Upper lobe of right lung (tissue), 1 donor: ENCODE data around the gene MTFMT. TPM values are rescaled to one million over a fixed set of nuclear protein-coding genes. Genes with fewer than 3 reads are reported as not detected.
A peak's percentile ranks its signal among the peaks of the same experiment; 100 is the strongest.
"Not testable (repeated sequence)": the region's sequence is repeated elsewhere in the genome, so short reads cannot be mapped to it uniquely, and the experiment has no call there.

Experiments used
- ATAC-seq: fragments of 200-7000 bp; cut with Tn5 transposase; one replicate; pipeline ENCODE4 v1.9.1; 2020; ENCODE audit warnings: mild to moderate bottlenecking, moderate library complexity
- DNase-seq: peaks from one replicate; pipeline ENCODE4 v3.0.0-alpha.2; 2020
- H3K27ac ChIP-seq: fragments of 200-600 bp; one replicate; pipeline ENCODE4 v1.8.0; 2022
- H3K27me3 ChIP-seq: fragments of 200-600 bp; one replicate; pipeline ENCODE4 v1.8.0; 2022; ENCODE audit warnings: mild to moderate bottlenecking
- H3K36me3 ChIP-seq: fragments of 200-600 bp; one replicate; pipeline ENCODE4 v1.8.0; 2022
- H3K4me1 ChIP-seq: fragments of 200-600 bp; one replicate; pipeline ENCODE4 v1.8.0; 2022
- H3K4me3 ChIP-seq: fragments of 200-600 bp; one replicate; pipeline ENCODE4 v1.8.0; 2022; ENCODE audit warnings: mild to moderate bottlenecking
- H3K9me3 ChIP-seq: fragments of 200-600 bp; one replicate; pipeline ENCODE4 v1.8.0; 2022
- CTCF ChIP-seq: fragments of 200-600 bp; IDR thresholded peaks from one replicate; pipeline ENCODE4 v1.8.0; 2022; ENCODE audit warnings: antibody characterized with exemption
- intact Hi-C: fragments of 100-400 bp; cut with DNase I; formaldehyde crosslinking; loops from one replicate; pipeline ENCODE4 v1.11.0; 2022
- long read RNA-seq: library from polyadenylated mRNA; unstranded; transcript quantifications from one replicate; pipeline ENCODE4 v2.0.0, GENCODE V29; 2021
- total RNA-seq: library from RNA; stranded (reverse); fragmentation: NEBNext Ultra II Directional; extraction: Animal tissue kit (Norgen Biotek cat#: 25700); gene quantifications from one replicate; pipeline ENCODE4 v1.2.1, GENCODE V29; 2021
- donor health status: DM: no; HTN: yes; CAD: no; lungs with severe emphysema.

Gene MTFMT
- total RNA-seq, result 13.7 TPM
- long read RNA-seq, transcript MTFMT-201 (9 exons, 2,734 nt), result major isoform, 14 of 20 reads
- long read RNA-seq, partial matches to known transcripts, result 1 of 20 reads
- long read RNA-seq, other reads (novel, unspliced or antisense), result 4 of 20 reads

GRCh38 chr15:65028921-65029735 is at the start of gene MTFMT:
TSS of gene MTFMT (minus strand) at chr15:65029639. CDS start at chr15:65029613, 26 bp downstream.
- Histone ChIP-seq H3K4me3 (peak within 1 kb of the TSS; percentile 99), H3K27ac (peak within 1 kb of the TSS; percentile 82), H3K36me3 (peaks cover 25% of the 10 kb centered on the region), H3K27me3 (no peaks in the 10 kb centered on the region), H3K4me1 (peaks cover 18% of the 10 kb centered on the region), H3K9me3 (no peaks in the 10 kb centered on the region)
- DNase-seq (peak; percentile 97), ATAC-seq (peak; percentile 96)
- TF ChIP-seq CTCF, result no peak
- intact Hi-C loops, result no loop called here

GRCh38 chr15:65077981-65078352 is 48.5 kb upstream of the MTFMT start:
- no peak overlapping the region for H3K4me3 ChIP-seq
- no peaks in the 10 kb centered on the region for H3K36me3 ChIP-seq
- peak; percentile 48 for TF ChIP-seq CTCF
- peaks cover 24% of the 10 kb centered on the region for H3K4me1 ChIP-seq
- H3K9me3 ChIP-seq, result no peaks in the 10 kb centered on the region
- no peaks in the 10 kb centered on the region for H3K27me3 ChIP-seq
- ATAC-seq (peak; percentile 77), DNase-seq (peak; percentile 86)
- intact Hi-C loops, result no loop called here
- no peak overlapping the region for H3K27ac ChIP-seq

DNA sequence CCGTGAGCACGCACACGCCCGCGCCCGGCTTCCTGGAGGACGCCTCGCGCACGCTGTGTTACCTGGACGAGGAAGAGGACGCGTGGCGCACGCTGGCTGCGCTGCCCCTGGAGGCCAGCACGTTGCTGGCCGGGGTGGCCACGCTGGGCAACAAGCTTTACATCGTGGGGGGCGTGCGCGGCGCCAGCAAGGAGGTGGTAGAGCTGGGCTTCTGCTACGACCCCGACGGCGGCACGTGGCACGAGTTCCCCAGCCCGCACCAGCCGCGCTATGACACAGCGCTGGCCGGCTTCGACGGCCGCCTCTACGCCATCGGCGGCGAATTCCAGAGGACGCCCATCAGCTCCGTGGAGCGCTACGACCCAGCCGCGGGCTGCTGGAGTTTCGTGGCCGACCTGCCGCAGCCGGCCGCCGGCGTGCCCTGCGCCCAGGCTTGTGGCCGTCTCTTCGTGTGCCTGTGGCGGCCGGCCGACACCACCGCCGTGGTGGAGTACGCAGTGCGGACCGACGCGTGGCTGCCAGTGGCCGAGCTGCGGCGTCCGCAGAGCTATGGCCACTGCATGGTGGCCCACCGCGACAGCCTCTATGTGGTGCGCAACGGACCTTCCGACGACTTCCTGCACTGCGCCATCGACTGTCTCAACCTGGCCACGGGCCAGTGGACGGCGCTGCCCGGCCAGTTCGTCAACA is 48.0 kb upstream of the MTFMT start:
- Histone ChIP-seq H3K27ac (no peak overlapping the region), H3K9me3 (no peaks in the 10 kb centered on the region), H3K4me3 (no peak overlapping the region), H3K4me1 (peaks cover 19% of the 10 kb centered on the region), H3K36me3 (no peaks in the 10 kb centered on the region), H3K27me3 (no peaks in the 10 kb centered on the region)
- ATAC-seq (no peak), DNase-seq (no peak)
- intact Hi-C loops, result no loop called here
- TF ChIP-seq CTCF, result no peak

GRCh38 chr15:65076486-65077290 is 47.2 kb upstream of the MTFMT start, which contains the start of gene KBTBD13:
TSS of gene KBTBD13 (plus strand) at chr15:65076746. CDS start at chr15:65076816, 70 bp downstream.
- no peaks in the 10 kb centered on the region for H3K36me3 ChIP-seq
- no peaks in the 10 kb centered on the region for H3K9me3 ChIP-seq
- peaks cover 11% of the 10 kb centered on the region for H3K4me1 ChIP-seq
- ATAC-seq (no peak), DNase-seq (no peak)
- intact Hi-C loops, result no loop called here
- H3K27me3 ChIP-seq, result no peaks in the 10 kb centered on the region
- no peak within 1 kb of the TSS for H3K27ac ChIP-seq
- no peak for TF ChIP-seq CTCF
- no peak within 1 kb of the TSS for H3K4me3 ChIP-seq

GRCh38 chr15:65075607-65076395 is 46.4 kb upstream of the MTFMT start:
- H3K4me3 ChIP-seq, H3K27me3 ChIP-seq, ATAC-seq, H3K27ac ChIP-seq, intact Hi-C loops, H3K9me3 ChIP-seq, H3K36me3 ChIP-seq, DNase-seq, H3K4me1 ChIP-seq: not testable (repeated sequence)

DNA sequence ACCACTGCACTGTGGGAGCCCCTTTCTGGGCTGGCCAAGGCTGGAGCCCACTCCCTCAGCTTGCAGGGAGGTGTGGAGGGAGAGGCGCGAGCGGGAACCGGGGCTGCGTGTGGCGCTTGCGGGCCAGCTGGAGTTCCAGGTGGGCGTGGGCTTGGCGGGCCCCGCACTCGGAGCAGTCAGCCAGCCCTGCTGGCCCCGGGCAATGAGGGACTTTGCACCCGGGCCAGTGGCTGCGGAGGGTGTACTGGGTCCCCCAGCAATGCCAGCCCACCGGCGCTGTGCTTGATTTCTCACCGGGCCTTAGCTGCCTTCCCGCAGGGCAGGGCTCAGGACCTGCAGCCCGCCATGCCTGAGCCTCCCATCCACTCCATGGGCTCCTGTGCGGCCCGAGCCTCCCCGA is 45.5 kb upstream of the MTFMT start:
- H3K4me1 ChIP-seq, intact Hi-C loops, H3K27ac ChIP-seq, DNase-seq, H3K4me3 ChIP-seq, ATAC-seq, H3K27me3 ChIP-seq, H3K36me3 ChIP-seq, H3K9me3 ChIP-seq: not testable (repeated sequence)
